ENCODE results near the gene LPAR3. TPM values are rescaled to one million over a fixed set of nuclear protein-coding genes. Genes with fewer than 3 reads are reported as not detected.

LPAR3 gene
- total RNA-seq, 1 donor from 2014 or later, result 3.6 TPM

GRCh38 chr1:84928979-84929378 lies 36.0 kb upstream of the LPAR3 start:
- TF ChIP-seq CTCF (IDR thresholded peaks at IDR 0.05), result no peak
- Histone ChIP-seq H3K9me3 (no peaks in the 10 kb centered on the region), H3K27me3 (no peaks in the 10 kb centered on the region), H3K4me1 (no peaks in the 10 kb centered on the region), H3K36me3 (no peaks in the 10 kb centered on the region), H3K4me3 (no peak overlapping the region), H3K27ac (no peak overlapping the region)
- no peak for DNase-seq
- intact Hi-C loops (cut with DNase I), result no loop called here
- ATAC-seq, result peak; percentile 65

GRCh38 chr1:84923317-84923716 lies 30.3 kb upstream of the LPAR3 start:
- no peak for TF ChIP-seq CTCF (IDR thresholded peaks at IDR 0.05)
- Histone ChIP-seq H3K4me1 (no peaks in the 10 kb centered on the region), H3K4me3 (no peak overlapping the region), H3K27me3 (no peaks in the 10 kb centered on the region), H3K27ac (no peak overlapping the region), H3K9me3 (no peaks in the 10 kb centered on the region), H3K36me3 (no peaks in the 10 kb centered on the region)
- intact Hi-C loops (cut with DNase I), result no loop called here
- ATAC-seq (no peak), DNase-seq (no peak)

- Histone ChIP-seq H3K36me3 (no peaks in the 10 kb centered on the region), H3K9me3 (no peaks in the 10 kb centered on the region), H3K27me3 (no peaks in the 10 kb centered on the region), H3K27ac (no peak overlapping the region), H3K4me1 (no peaks in the 10 kb centered on the region), H3K4me3 (no peak overlapping the region)
- intact Hi-C loops (cut with DNase I), result no loop called here
- TF ChIP-seq CTCF (IDR thresholded peaks at IDR 0.05), result no peak
- ATAC-seq (no peak), DNase-seq (no peak)
Observed at GRCh38 chr1:84920159-84920558, 27.2 kb upstream of the LPAR3 start.

DNA sequence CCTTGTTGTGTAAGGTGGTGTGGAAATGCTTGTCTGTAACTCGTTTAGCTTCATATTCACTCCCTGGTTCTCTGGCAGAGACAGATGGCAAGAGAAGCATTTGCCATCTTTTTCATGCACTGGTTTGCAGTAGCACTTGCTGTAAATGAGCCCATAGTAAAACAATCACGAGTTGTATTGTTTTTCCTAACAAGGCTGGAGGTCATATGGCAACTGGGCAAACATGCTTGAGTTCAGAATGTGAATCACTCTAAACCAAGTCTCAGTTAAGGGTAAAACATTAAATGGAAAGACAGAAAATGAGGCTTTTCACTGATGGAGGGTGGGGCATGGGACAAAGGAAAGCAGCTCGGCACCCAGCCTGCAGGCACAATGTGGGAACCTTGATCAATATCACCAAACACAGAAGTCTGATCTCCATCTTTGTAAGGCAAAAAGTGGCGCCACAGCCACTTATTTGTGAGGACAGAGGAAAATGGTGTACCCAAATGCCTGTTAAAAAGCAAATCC lies 26.5 kb upstream of the LPAR3 start:
- TF ChIP-seq CTCF (IDR thresholded peaks at IDR 0.05), result no peak
- Histone ChIP-seq H3K27me3 (no peaks in the 10 kb centered on the region), H3K4me3 (no peak overlapping the region), H3K9me3 (no peaks in the 10 kb centered on the region), H3K27ac (no peak overlapping the region), H3K36me3 (no peaks in the 10 kb centered on the region), H3K4me1 (no peaks in the 10 kb centered on the region)
- intact Hi-C loops (cut with DNase I), result no loop called here
- DNase-seq (no peak), ATAC-seq (no peak)

GRCh38 chr1:84918726-84919336 lies 25.8 kb upstream of the LPAR3 start:
- ATAC-seq (no peak), DNase-seq (no peak)
- no peak for TF ChIP-seq CTCF (IDR thresholded peaks at IDR 0.05)
- intact Hi-C loops (cut with DNase I), result no loop called here
- no peaks in the 10 kb centered on the region for H3K36me3 ChIP-seq
- no peaks in the 10 kb centered on the region for H3K27me3 ChIP-seq
- no peaks in the 10 kb centered on the region for H3K9me3 ChIP-seq
- peaks cover 3% of the 10 kb centered on the region for H3K4me1 ChIP-seq
- H3K27ac ChIP-seq, result no peak overlapping the region
- no peak overlapping the region for H3K4me3 ChIP-seq

- H3K27ac ChIP-seq, result no peak overlapping the region
- H3K9me3 ChIP-seq, result no peaks in the 10 kb centered on the region
- intact Hi-C loops (cut with DNase I), result no loop called here
- no peaks in the 10 kb centered on the region for H3K27me3 ChIP-seq
- no peaks in the 10 kb centered on the region for H3K36me3 ChIP-seq
- ATAC-seq (no peak), DNase-seq (no peak)
- H3K4me1 ChIP-seq, result peaks cover 8% of the 10 kb centered on the region
- H3K4me3 ChIP-seq, result no peak overlapping the region
- no peak for TF ChIP-seq CTCF (IDR thresholded peaks at IDR 0.05)
Observed at GRCh38 chr1:84916897-84917296, 23.9 kb upstream of the LPAR3 start.
